Left renal cortex interstitium (tissue), 4 donors: ENCODE measurements around the gene TEP1. TPM values are rescaled to one million over a fixed set of nuclear protein-coding genes. Genes with fewer than 3 reads are reported as not detected.
"Not testable (repeated sequence)": the region's sequence is repeated elsewhere in the genome, so short reads cannot be mapped to it uniquely, and the experiment has no call there.

Source experiments
- DNase-seq, 4 donors: peaks; one replicate each; pipeline ENCODE4 v3.0.0-alpha.2; 2013; ENCODE audit warnings: low read depth in 4 of 4, low spot score in 2 of 4, missing footprints in 1 of 4
- polyA plus RNA-seq, 4 donors: library from polyadenylated mRNA; unstranded; fragments of 120-200 nt; gene quantifications; one replicate each; pipeline ENCODE4 v1.2.1, GENCODE V29; 2013; ENCODE audit not compliant: insufficient read length in 4 of 4

Gene TEP1
- polyA plus RNA-seq, 4 donors = 13.8 to 21.6 (median 16.7) TPM

GRCh38 chr14:20345366-20345765 lies 67.9 kb downstream of the TEP1 start:
- DNase-seq = no peak

GRCh38 chr14:20343862-20344220 lies 69.5 kb downstream of the TEP1 start:
- peak in 1 of 4 donors; percentile 43 for DNase-seq

- DNase-seq = peak; percentile 99 to 100 (median 100)
These were observed 70.0 kb downstream of the TEP1 start, which contains the start of gene PARP2 for GRCh38 chr14:20343092-20343861. Gene PARP2, plus strand, starts transcription at chr14:20343635. Its CDS starts 7 bp downstream, at chr14:20343642.

- no peak for DNase-seq
These were observed 71.7 kb downstream of the TEP1 start for GRCh38 chr14:20341646-20342045.

- not testable (repeated sequence) for DNase-seq
These were observed 72.3 kb downstream of the TEP1 start for GRCh38 chr14:20341032-20341431.

GRCh38 chr14:20334017-20334416 lies 79.3 kb downstream of the TEP1 start:
- no peak for DNase-seq

GRCh38 chr14:20333494-20333841 lies 79.8 kb downstream of the TEP1 start:
- no peak for DNase-seq

- DNase-seq = peak; percentile 71 to 92 (median 84)
These were observed 80.4 kb downstream of the TEP1 start, which contains the start of gene CCNB1IP1 for GRCh38 chr14:20332788-20333493. Gene CCNB1IP1, minus strand, starts transcription at chr14:20333279. Its CDS starts 16,756 bp downstream, at chr14:20316523.

GRCh38 chr14:20332431-20332787 lies 80.9 kb downstream of the TEP1 start:
- DNase-seq = peak in 2 of 4 donors; percentile 13 to 57

- DNase-seq = no peak
These were observed 82.2 kb downstream of the TEP1 start for GRCh38 chr14:20331053-20331613.

- no peak for DNase-seq
These were observed 83.9 kb downstream of the TEP1 start for GRCh38 chr14:20329355-20329754.

GRCh38 chr14:20328705-20329104 lies 84.6 kb downstream of the TEP1 start:
- no peak for DNase-seq

- DNase-seq = no peak
These were observed 86.1 kb downstream of the TEP1 start for GRCh38 chr14:20327005-20327869.

- DNase-seq = no peak
These were observed 95.6 kb downstream of the TEP1 start for GRCh38 chr14:20317720-20318119.

Other genes starting within 250 kb of the TEP1 start
- gene OR11G2, start 222.6 kb downstream of the TEP1 start, polyA plus RNA-seq = under 1 TPM in 1 of 4 donors, not detected in 3; 0.05 TPM
- not detected for gene OR11H6, start 189.8 kb downstream of the TEP1 start, polyA plus RNA-seq
- gene OR11H7, start 184.5 kb downstream of the TEP1 start, polyA plus RNA-seq = under 1 TPM; 0.32 to 0.69 (median 0.54) TPM
- under 1 TPM in 1 of 4 donors, not detected in 3; 0.14 TPM for gene OR11H4, start 174.2 kb downstream of the TEP1 start, polyA plus RNA-seq
- 10 to 100 TPM; 26.3 to 32.4 (median 28.9) TPM for gene TTC5, start 107.5 kb downstream of the TEP1 start, polyA plus RNA-seq
- 100 to 1,000 TPM; 108 to 134 (median 109) TPM for gene CCNB1IP1, start 80.2 kb downstream of the TEP1 start, polyA plus RNA-seq
- gene PARP2, start 69.9 kb downstream of the TEP1 start, polyA plus RNA-seq = 10 to 100 TPM; 41.5 to 71.9 (median 56.7) TPM
- under 1 TPM; 0.40 to 0.46 (median 0.44) TPM for gene KLHL33, start 22.7 kb upstream of the TEP1 start, polyA plus RNA-seq
- gene OSGEP, start 41.3 kb upstream of the TEP1 start, polyA plus RNA-seq = 10 to 100 TPM; 40.5 to 90.4 (median 63.4) TPM
- 100 to 1,000 TPM; 310 to 338 (median 322) TPM for gene APEX1, start 41.7 kb upstream of the TEP1 start, polyA plus RNA-seq
- gene PIP4P1, start 47.9 kb upstream of the TEP1 start, polyA plus RNA-seq = 10 to 100 TPM; 32.0 to 42.0 (median 33.1) TPM
- 10 to 100 TPM; 55.0 to 95.5 (median 62.3) TPM for gene PNP, start 55.9 kb upstream of the TEP1 start, polyA plus RNA-seq
- under 1 TPM in 2 of 4 donors, not detected in 2; 0.41 to 0.60 TPM for gene RNASE10, start 92.0 kb upstream of the TEP1 start, polyA plus RNA-seq
- not detected for gene RNASE9, start 147.5 kb upstream of the TEP1 start, polyA plus RNA-seq
- gene RNASE11, start 174.5 kb upstream of the TEP1 start, polyA plus RNA-seq = not detected
- gene RNASE12, start 177.9 kb upstream of the TEP1 start, polyA plus RNA-seq = not detected
- gene OR6S1, start 228.2 kb upstream of the TEP1 start, polyA plus RNA-seq = not detected